GM19463 (cell line): ENCODE data around the gene UBALD1.

Experiments used
- ATAC-seq: cut with Tn5 transposase; IDR thresholded peaks from one replicate; pipeline ENCODE4 v1.9.1; 2021; ENCODE audit warnings: mild to moderate bottlenecking, moderate library complexity; ENCODE audit not compliant: unreplicated experiment

UBALD1 gene

GRCh38 chr16:4561596-4561995, 53.1 kb downstream of the UBALD1 start:
- no peak for ATAC-seq
